DMS153 treated with DMSO at 0.1 percent for 48 hours (cell line): Measurements from ENCODE around the gene BCL6B.
A peak's percentile ranks its signal among the peaks of the same experiment; 100 is the strongest.
"Not testable (repeated sequence)": the region's sequence is repeated elsewhere in the genome, so short reads cannot be mapped to it uniquely, and the experiment has no call there.

Experiments
- DNase-seq: peaks from one replicate; lab custom pipeline; 2025; ENCODE audit not compliant: unreplicated experiment; lab: John Stamatoyannopoulos, UW

Gene BCL6B

GRCh38 chr17:7026471-7027115, 3.7 kb downstream of the BCL6B start:
- DNase-seq: no peak

GRCh38 chr17:7027335-7027734, 4.5 kb downstream of the BCL6B start:
- DNase-seq: no peak

- no peak for DNase-seq
Measured at GRCh38 chr17:7029096-7029495, 6.2 kb downstream of the BCL6B start.

GRCh38 chr17:7029659-7030058, 6.8 kb downstream of the BCL6B start:
- DNase-seq: no peak

- no peak for DNase-seq
Measured at GRCh38 chr17:7034955-7035590, 12.2 kb downstream of the BCL6B start.

- DNase-seq: peak; percentile 66
Measured at GRCh38 chr17:7035591-7036368, 12.9 kb downstream of the BCL6B start, which contains the start of gene SLC16A13. SLC16A13 (plus strand) TSS chr17:7036015; CDS start chr17:7036383, 368 bp downstream.

- no peak for DNase-seq
Measured at GRCh38 chr17:7038025-7038862, 15.4 kb downstream of the BCL6B start.

- DNase-seq: no peak
Measured at GRCh38 chr17:7039832-7040231, 17.0 kb downstream of the BCL6B start.

GRCh38 chr17:7041607-7042500, 19.0 kb downstream of the BCL6B start:
- no peak for DNase-seq

GRCh38 chr17:7042501-7043181, 19.8 kb downstream of the BCL6B start:
- DNase-seq: no peak

GRCh38 chr17:7043182-7043496, 20.3 kb downstream of the BCL6B start:
- DNase-seq: no peak

- DNase-seq: peak; percentile 46
Measured at GRCh38 chr17:7043497-7044198, 20.8 kb downstream of the BCL6B start, which contains the start of gene SLC16A11. SLC16A11 (minus strand) TSS chr17:7044092; CDS start chr17:7043513, 579 bp downstream.

GRCh38 chr17:7045492-7046126, 22.8 kb downstream of the BCL6B start:
- peak; percentile 34 for DNase-seq

GRCh38 chr17:7046127-7046724, 23.4 kb downstream of the BCL6B start:
- DNase-seq: peak; percentile 34

GRCh38 chr17:7046725-7047397, 24.0 kb downstream of the BCL6B start:
- DNase-seq: not testable (repeated sequence)

- no peak for DNase-seq
Measured at GRCh38 chr17:7047566-7047965, 24.7 kb downstream of the BCL6B start.

GRCh38 chr17:7048968-7049367, 26.1 kb downstream of the BCL6B start:
- DNase-seq: no peak
